Nephron progenitor cell (in vitro differentiated cells): Measurements from ENCODE around the gene TK2.

ENCODE experiments used
- DNase-seq: peaks from one replicate; pipeline ENCODE4 v3.0.0; 2021
- H3K27ac Mint-ChIP-seq: 2 replicates; pipeline ENCODE4 v1.8.0; 2021; ENCODE audit warnings: mild to moderate bottlenecking, moderate library complexity, mixed read lengths
- H3K27me3 Mint-ChIP-seq: 2 replicates; pipeline ENCODE4 v1.8.0; 2021; ENCODE audit warnings: mild to moderate bottlenecking, low read depth, mixed read lengths; ENCODE audit not compliant: poor library complexity
- H3K36me3 Mint-ChIP-seq: 2 replicates; pipeline ENCODE4 v1.8.0; 2021; ENCODE audit warnings: low read depth, mixed read lengths
- H3K4me1 Mint-ChIP-seq: 2 replicates; pipeline ENCODE4 v1.8.0; 2021; ENCODE audit warnings: mixed read lengths
- H3K4me3 Mint-ChIP-seq: 2 replicates; pipeline ENCODE4 v1.8.0; 2021; ENCODE audit warnings: mild to moderate bottlenecking, moderate library complexity, mixed read lengths
- H3K9me3 Mint-ChIP-seq: 2 replicates; pipeline ENCODE4 v1.8.0; 2021; ENCODE audit warnings: mild to moderate bottlenecking, moderate library complexity, mixed read lengths
- TF ChIP-seq, protein P1 (sequence below): fragments of 200-600 bp; sonication (generic); IDR thresholded peaks from 2 replicates; pipeline ENCODE4 v1.5.0; 2021; ENCODE audit warnings: antibody characterized with exemption

TK2 gene

DNA sequence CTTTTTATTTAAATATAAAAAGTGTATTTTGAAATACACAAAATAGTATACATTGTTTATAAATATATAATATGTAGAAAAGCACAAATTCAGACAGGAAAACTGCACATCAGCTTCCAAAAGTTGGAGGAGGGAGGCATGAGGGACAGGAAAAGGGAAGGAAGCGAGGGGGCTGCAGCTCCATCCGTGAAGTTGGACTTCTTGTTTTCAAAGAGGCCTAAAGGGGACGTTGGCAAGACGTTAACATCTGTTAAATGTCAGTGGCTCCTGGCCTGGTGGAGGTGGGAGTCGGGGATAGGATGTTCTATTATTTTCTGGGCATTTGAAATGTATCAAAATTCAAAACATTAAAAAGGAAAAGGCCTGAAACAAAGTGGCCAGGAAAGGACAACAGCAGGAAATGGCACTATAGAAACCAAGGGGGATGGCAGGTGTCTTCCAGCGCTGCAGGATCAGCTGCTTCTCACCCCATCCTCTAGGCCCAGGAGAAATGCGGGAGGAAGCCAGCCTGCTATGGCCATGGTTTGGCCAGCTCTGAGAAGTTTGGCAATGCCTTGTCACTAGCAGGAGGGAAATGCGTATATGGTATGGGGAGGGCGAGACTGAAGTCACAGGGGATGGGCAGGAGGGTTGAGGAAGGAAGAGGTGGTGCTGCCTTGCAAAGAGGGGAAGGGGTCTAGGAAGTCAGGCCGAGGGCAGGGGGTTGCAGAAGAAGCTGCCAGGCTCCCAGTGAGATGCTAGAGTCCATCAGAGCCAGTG is 35.7 kb upstream of the TK2 start:
- Mint-ChIP-seq H3K27ac (peak overlapping the region; percentile 29), H3K4me3 (no peak overlapping the region), H3K9me3 (no peaks in the 10 kb centered on the region), H3K4me1 (peaks cover 39% of the 10 kb centered on the region), H3K36me3 (no peaks in the 10 kb centered on the region), H3K27me3 (peaks cover 8% of the 10 kb centered on the region)
- TF ChIP-seq, protein P1, sequence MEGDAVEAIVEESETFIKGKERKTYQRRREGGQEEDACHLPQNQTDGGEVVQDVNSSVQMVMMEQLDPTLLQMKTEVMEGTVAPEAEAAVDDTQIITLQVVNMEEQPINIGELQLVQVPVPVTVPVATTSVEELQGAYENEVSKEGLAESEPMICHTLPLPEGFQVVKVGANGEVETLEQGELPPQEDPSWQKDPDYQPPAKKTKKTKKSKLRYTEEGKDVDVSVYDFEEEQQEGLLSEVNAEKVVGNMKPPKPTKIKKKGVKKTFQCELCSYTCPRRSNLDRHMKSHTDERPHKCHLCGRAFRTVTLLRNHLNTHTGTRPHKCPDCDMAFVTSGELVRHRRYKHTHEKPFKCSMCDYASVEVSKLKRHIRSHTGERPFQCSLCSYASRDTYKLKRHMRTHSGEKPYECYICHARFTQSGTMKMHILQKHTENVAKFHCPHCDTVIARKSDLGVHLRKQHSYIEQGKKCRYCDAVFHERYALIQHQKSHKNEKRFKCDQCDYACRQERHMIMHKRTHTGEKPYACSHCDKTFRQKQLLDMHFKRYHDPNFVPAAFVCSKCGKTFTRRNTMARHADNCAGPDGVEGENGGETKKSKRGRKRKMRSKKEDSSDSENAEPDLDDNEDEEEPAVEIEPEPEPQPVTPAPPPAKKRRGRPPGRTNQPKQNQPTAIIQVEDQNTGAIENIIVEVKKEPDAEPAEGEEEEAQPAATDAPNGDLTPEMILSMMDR, result no peak
- no peak for DNase-seq

- H3K27ac Mint-ChIP-seq, result peak overlapping the region; percentile 83
- H3K36me3 Mint-ChIP-seq, result no peaks in the 10 kb centered on the region
- H3K9me3 Mint-ChIP-seq, result no peaks in the 10 kb centered on the region
- TF ChIP-seq, protein P1, result no peak
- H3K4me1 Mint-ChIP-seq, result peaks cover 40% of the 10 kb centered on the region
- peaks cover 18% of the 10 kb centered on the region for H3K27me3 Mint-ChIP-seq
- no peak for DNase-seq
- H3K4me3 Mint-ChIP-seq, result no peak overlapping the region
Observed at GRCh38 chr16:66581246-66581952, 31.5 kb upstream of the TK2 start.

GRCh38 chr16:66580605-66581209 is 30.8 kb upstream of the TK2 start:
- Mint-ChIP-seq H3K36me3 (no peaks in the 10 kb centered on the region), H3K27ac (peak overlapping the region; percentile 83), H3K27me3 (peaks cover 15% of the 10 kb centered on the region), H3K4me1 (peaks cover 34% of the 10 kb centered on the region), H3K4me3 (no peak overlapping the region), H3K9me3 (no peaks in the 10 kb centered on the region)
- TF ChIP-seq, protein P1, result no peak
- DNase-seq, result no peak

GRCh38 chr16:66578651-66579531 is 29.0 kb upstream of the TK2 start, which contains the start of gene CMTM2:
Gene CMTM2, plus strand, starts transcription at chr16:66579463. Its CDS starts 145 bp downstream, at chr16:66579608.
- Mint-ChIP-seq H3K4me3 (no peak within 1 kb of the TSS), H3K27ac (peak within 1 kb of the TSS; percentile 47), H3K4me1 (peaks cover 27% of the 10 kb centered on the region), H3K36me3 (no peaks in the 10 kb centered on the region), H3K27me3 (peaks cover 15% of the 10 kb centered on the region), H3K9me3 (no peaks in the 10 kb centered on the region)
- DNase-seq, result no peak
- TF ChIP-seq, protein P1, result no peak

DNA sequence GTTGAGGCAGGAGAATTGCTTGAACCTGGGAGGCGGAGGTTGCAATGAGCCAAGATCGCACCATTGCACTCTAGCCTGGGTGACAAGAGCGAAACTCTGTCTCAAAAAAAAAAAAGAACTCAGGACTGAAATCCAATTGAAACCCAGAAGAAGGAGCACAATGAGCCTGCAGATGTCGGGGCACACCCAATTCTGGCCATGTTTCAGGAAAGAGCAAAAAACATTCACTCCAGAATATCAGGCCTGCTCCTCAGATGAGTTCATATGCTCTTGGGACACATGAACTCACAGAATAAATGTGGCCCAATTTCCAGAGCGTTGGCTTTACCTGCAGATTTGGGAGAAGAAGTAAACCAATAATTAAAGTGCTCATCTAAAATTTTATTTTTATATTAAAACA is 26.4 kb upstream of the TK2 start:
- H3K4me1 Mint-ChIP-seq, result peaks cover 15% of the 10 kb centered on the region
- no peaks in the 10 kb centered on the region for H3K36me3 Mint-ChIP-seq
- no peak overlapping the region for H3K27ac Mint-ChIP-seq
- H3K9me3 Mint-ChIP-seq, result no peaks in the 10 kb centered on the region
- no peak for DNase-seq
- H3K27me3 Mint-ChIP-seq, result peaks cover 21% of the 10 kb centered on the region
- H3K4me3 Mint-ChIP-seq, result no peak overlapping the region
- TF ChIP-seq, protein P1, result no peak
